HepG2 (cell line): ENCODE results near the gene GALNT10. TPM values are rescaled to one million over a fixed set of nuclear protein-coding genes. Genes with fewer than 3 reads are reported as not detected.

Experiments
- ATAC-seq: fragments of 200-7000 bp; cut with Tn5 transposase; 3 replicates; pipeline ENCODE4 v1.9.1; 2020; ENCODE audit warnings: mild to moderate bottlenecking, moderate library complexity
- BruUV-seq: library from RNA; stranded (reverse); fragments of 400-500 nt; replicated peaks from 2 replicates; lab custom pipeline; 2021; lab: Mats Ljungman, UMichigan
- CTCF ChIA-PET: fragments of 300-600 bp; formaldehyde crosslinking; extraction: SDS; loops from one replicate; lab custom pipeline; 2021; ENCODE audit warnings: low total read pairs, inconsistent platforms, low intra/inter-chr PET ratio; lab: Yijun Ruan, JAX
- POLR2A ChIA-PET: fragments of 350-600 bp; sonication (Branson Sonifier 250); formaldehyde crosslinking; loops from one replicate; lab custom pipeline; 2020; ENCODE audit warnings: antibody characterized with exemption, inconsistent platforms; lab: Yijun Ruan, JAX
- DNase-seq: peaks from one replicate; pipeline ENCODE4 v3.0.0-alpha.2; 2015; ENCODE audit warnings: low spot score
- FAIRE-seq: peaks from 3 replicates; lab custom pipeline; 2011; peaks lifted over from hg19 to GRCh38; lab: Jason Lieb, UNC
- H2AFZ ChIP-seq: one replicate; pipeline ENCODE4 v1.6.1; 2011; ENCODE audit warnings: low read length, inconsistent platforms
- H3K27ac ChIP-seq: fragments of 300-600 bp; 3 replicates; pipeline ENCODE4 v1.8.0; 2011; ENCODE audit warnings: mixed run types, mild to moderate bottlenecking, mixed read lengths, low read length, inconsistent platforms; ENCODE audit not compliant: insufficient read depth; ENCODE audit errors: extremely low read length
- H3K27me3 ChIP-seq, 2 experiments: fragments of 200-600 bp in 1 of 2; 2 replicates in 1 of 2; 3 replicates in 1 of 2; pipeline versions ENCODE4 v1.6.0 to v1.8.0; 2011; ENCODE audit warnings: low read length in 2 of 2, mild to moderate bottlenecking in 2 of 2, moderate library complexity in 2 of 2, inconsistent platforms in 1 of 2; ENCODE audit not compliant: insufficient read depth in 2 of 2, control insufficient read depth in 1 of 2
- H3K36me3 ChIP-seq, 2 experiments: fragments of 200-600 bp in 1 of 2; replicated peaks in 1 of 2; 2 replicates in 1 of 2; 3 replicates in 1 of 2; pipeline versions ENCODE4 v1.5.1 to v1.8.0; 2011; ENCODE audit warnings: low read length in 2 of 2, inconsistent platforms in 1 of 2; ENCODE audit not compliant: insufficient read depth in 2 of 2, control insufficient read depth in 1 of 2
- H3K4me1 ChIP-seq: 2 replicates; pipeline ENCODE4 v1.5.1; 2012; ENCODE audit warnings: low read length, inconsistent platforms; ENCODE audit not compliant: insufficient read depth
- H3K4me2 ChIP-seq: 2 replicates; pipeline ENCODE4 v1.6.0; 2011; ENCODE audit warnings: low read depth, low read length, inconsistent platforms
- H3K4me3 ChIP-seq, 3 experiments: fragments of 200-600 bp in 1 of 3; sonication (generic), shearing (Covaris generic) in 1 of 3; replicated peaks in 1 of 3; 2 replicates each; pipeline ENCODE4 v1.5.1; 2011 to 2016; ENCODE audit warnings: low read length in 3 of 3, inconsistent platforms in 2 of 3, low read depth in 2 of 3, mild to moderate bottlenecking in 2 of 3, control low read depth in 1 of 3, mixed read lengths in 1 of 3; ENCODE audit not compliant: insufficient read depth in 1 of 3
- H3K79me2 ChIP-seq: one replicate; pipeline ENCODE4 v1.6.1; 2011; ENCODE audit warnings: low read length, inconsistent platforms; ENCODE audit not compliant: insufficient read depth
- H3K9ac ChIP-seq: 2 replicates; pipeline ENCODE4 v1.6.0; 2011; ENCODE audit warnings: mild to moderate bottlenecking, low read depth, low read length, inconsistent platforms; ENCODE audit not compliant: insufficient read depth
- H3K9me3 ChIP-seq: 2 replicates; pipeline ENCODE4 v1.5.1; 2012; ENCODE audit warnings: mild to moderate bottlenecking, low read length
- H4K20me1 ChIP-seq: 2 replicates; pipeline ENCODE4 v1.6.0; 2011; ENCODE audit warnings: inconsistent platforms, mild to moderate bottlenecking, low read length, moderate library complexity; ENCODE audit not compliant: insufficient read depth
- HOXA7 ChIP-seq: sonication (generic); formaldehyde crosslinking; IDR thresholded peaks from 2 replicates; pipeline ENCODE4 v1.8.1; 2022; ENCODE audit warnings: mild to moderate bottlenecking, missing genetic modification reagents, moderate library complexity
- NCOR1 ChIP-seq: fragments of 200-600 bp; sonication (generic); IDR thresholded peaks from 2 replicates; pipeline ENCODE4 v1.7.0; 2017; ENCODE audit warnings: antibody characterized with exemption, low read length, borderline replicate concordance
- PHF21A ChIP-seq: sonication (generic); formaldehyde crosslinking; IDR thresholded peaks from 2 replicates; pipeline ENCODE4 v1.5.0; 2020; ENCODE audit warnings: mild to moderate bottlenecking, missing genetic modification reagents
- PLRG1 ChIP-seq: fragments of 450-650 bp; conservative IDR thresholded peaks from 2 replicates; pipeline ENCODE4 v1.6.1; 2016
- RXRA ChIP-seq: sonication (generic); formaldehyde crosslinking; IDR thresholded peaks from 2 replicates; pipeline ENCODE4 v1.5.1; 2020; ENCODE audit warnings: missing genetic modification reagents
- SIN3A ChIP-seq: IDR thresholded peaks from 2 replicates; pipeline ENCODE4 v1.6.1; 2011; ENCODE audit warnings: low read depth, mild to moderate bottlenecking, control low read depth, low read length, borderline replicate concordance
- SKI ChIP-seq: fragments of 450-650 bp; IDR thresholded peaks from one replicate; pipeline ENCODE4 v1.6.1; 2018; ENCODE audit warnings: mild to moderate bottlenecking; ENCODE audit not compliant: partially characterized antibody
- U2AF1 ChIP-seq: fragments of 200-400 bp; formaldehyde crosslinking; optimal IDR thresholded peaks from 2 replicates; pipeline ENCODE3; 2017; ENCODE audit warnings: mild to moderate bottlenecking, low read depth, low read length
- YEATS2 ChIP-seq: sonication (generic); formaldehyde crosslinking; IDR thresholded peaks from 2 replicates; pipeline ENCODE4 v1.4.0; 2020; ENCODE audit warnings: missing genetic modification reagents, borderline replicate concordance
- ZNF234 ChIP-seq: sonication (generic); formaldehyde crosslinking; conservative IDR thresholded peaks from 2 replicates; pipeline ENCODE4 v1.5.1; 2020; ENCODE audit warnings: mild to moderate bottlenecking, missing genetic modification reagents
- ZNF749 ChIP-seq: sonication (generic); formaldehyde crosslinking; IDR thresholded peaks from 2 replicates; pipeline ENCODE4 v1.8.0; 2022; ENCODE audit warnings: mild to moderate bottlenecking, missing genetic modification reagents, moderate library complexity, borderline replicate concordance
- ZNF792 ChIP-seq: IDR thresholded peaks from 2 replicates; pipeline ENCODE4 v1.6.1; 2016
- WGBS: methylation state at CpG from one replicate; pipeline ENCODE4 v1.1.6; 2017; ENCODE audit warnings: low lambda C conversion rate; 5-methylcytosine and 5-hydroxymethylcytosine counted together
- in situ Hi-C: cut with HindIII; loops from 2 replicates; pipeline ENCODE4 v1.10.0; 2017; ENCODE audit warnings: low pct_unique_long_range_greater_than_20kb; ENCODE audit not compliant: extremely low pct_ligation_motif_present
- intact Hi-C: fragments of 100-400 bp; cut with micrococcal nuclease; formaldehyde crosslinking; loops from one replicate; pipeline ENCODE4 v1.10.0; 2022; ENCODE audit not compliant: unreplicated experiment
- polyA plus RNA-seq, 8 experiments: library from polyadenylated mRNA; depleted of rRNA in 3 of 8; stranded (reverse) in 7 of 8; unstranded in 1 of 8; fragments of >200 nt; fragmentation: Illumina TruSeq in 4 of 8; extraction: Trizol in 4 of 8; gene quantifications; 2 replicates each; pipeline versions ENCODE4 v1.2.1 to v1.2.3, GENCODE V29; 2011 to 2016; ENCODE audit warnings: low read depth in 4 of 8, missing spikeins in 1 of 8, mixed read lengths in 1 of 8; ENCODE audit not compliant: insufficient read depth in 1 of 8
- total RNA-seq, 5 experiments: library from RNA; depleted of rRNA; stranded (reverse); fragments of >200 nt; fragmentation: Illumina TruSeq; extraction: Trizol; gene quantifications; 2 replicates each; pipeline ENCODE4 v1.2.3, GENCODE V29; 2016; ENCODE audit warnings: low read depth in 1 of 5
- TF ChIP-seq, protein P1 (sequence below): sonication (generic); formaldehyde crosslinking; IDR thresholded peaks from 2 replicates; pipeline ENCODE4 v1.4.0; 2020; ENCODE audit warnings: missing genetic modification reagents
- TF ChIP-seq, protein P2 (sequence below): sonication (generic); formaldehyde crosslinking; IDR thresholded peaks from 2 replicates; pipeline ENCODE4 v1.4.0; 2020; ENCODE audit warnings: mild to moderate bottlenecking, missing genetic modification reagents
- TF ChIP-seq, protein P3 (sequence below): sonication (generic); formaldehyde crosslinking; IDR thresholded peaks from 2 replicates; pipeline ENCODE4 v1.8.1; 2022; ENCODE audit warnings: mild to moderate bottlenecking, missing genetic modification reagents

The GALNT10 gene
- total and polyA plus RNA-seq, 2 of the 13 experiments (the other 11 are each of a cell fraction or from before 2014, with no cell fraction given), result 8.1 to 11.2 TPM

DNA sequence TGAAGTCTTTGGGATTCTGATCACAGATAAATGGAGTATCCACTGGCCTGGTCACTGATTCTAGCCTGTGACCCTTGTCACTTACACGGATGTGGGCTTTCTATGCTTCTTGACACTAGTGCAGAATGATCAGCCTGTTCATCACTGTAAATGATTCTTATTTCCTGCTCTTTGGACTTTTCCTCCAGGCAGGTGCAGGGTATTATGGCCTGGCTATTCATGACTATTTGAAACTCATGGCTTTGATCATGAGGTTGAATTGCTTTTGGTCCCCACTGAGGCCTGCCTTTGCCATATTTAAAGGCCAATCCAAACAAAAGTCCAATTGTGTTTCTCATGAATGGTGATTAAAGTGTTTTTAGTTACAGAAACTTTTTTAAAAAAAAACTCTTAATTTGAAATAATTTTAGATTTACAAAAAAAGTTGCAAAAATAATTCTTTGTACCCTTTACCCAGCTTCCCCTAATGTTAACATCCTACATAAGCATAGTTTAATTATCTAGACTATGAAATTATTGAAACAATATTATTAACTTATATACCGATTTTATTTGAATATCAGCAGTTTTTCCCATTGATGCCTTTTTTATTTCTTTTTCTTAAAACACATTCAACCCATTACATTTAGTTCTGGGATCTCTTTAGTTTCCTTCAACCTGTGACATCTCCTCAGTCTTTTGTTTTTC lies 68.1 kb downstream of the GALNT10 start (continued):
- TF ChIP-seq NCOR1, result peak; percentile 29; the same call in 1 of the 2 replicates

DNA sequence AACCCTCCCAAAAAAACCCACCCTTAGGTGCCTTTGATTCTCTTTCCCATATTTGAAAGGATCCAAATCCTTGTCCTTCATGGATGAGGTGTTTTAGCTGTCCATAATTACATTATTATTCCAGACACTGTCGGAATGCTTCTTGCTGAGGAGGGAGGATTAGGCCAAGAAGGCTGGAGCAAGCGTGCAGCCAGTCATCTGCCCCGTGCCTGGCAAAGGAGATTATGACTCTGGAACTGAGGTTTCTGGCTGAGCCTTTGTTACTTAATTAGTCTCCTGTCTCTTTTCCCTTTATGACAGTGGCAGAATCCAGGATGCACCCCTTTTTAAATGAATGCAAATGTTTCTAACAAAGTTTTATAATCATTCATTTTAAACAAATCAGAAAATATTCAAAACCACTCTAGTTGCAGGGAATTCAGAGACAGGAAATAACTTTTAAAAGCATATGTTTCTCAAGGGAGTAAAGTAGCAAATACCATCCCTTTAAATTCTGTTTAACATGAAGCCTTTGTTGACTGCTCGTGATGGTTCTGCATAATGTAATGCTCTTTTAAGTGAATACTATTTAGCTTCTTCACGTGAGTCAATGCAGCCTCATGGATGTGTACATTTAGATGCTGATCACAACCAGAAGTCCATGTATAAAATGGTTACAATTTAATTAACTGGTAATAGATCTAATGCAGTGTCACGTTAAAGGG lies 69.8 kb downstream of the GALNT10 start:
- intact Hi-C loops (no loop called here), in situ Hi-C loops (no loop called here)
- no peak overlapping the region for H3K4me2 ChIP-seq
- no peak overlapping the region for H2AFZ ChIP-seq
- no peak overlapping the region for H3K4me3 ChIP-seq
- no peaks in the 10 kb centered on the region for H3K79me2 ChIP-seq
- H4K20me1 ChIP-seq, result no peaks in the 10 kb centered on the region
- no peaks in the 10 kb centered on the region for H3K9me3 ChIP-seq
- no peak overlapping the region for H3K27ac ChIP-seq
- no peaks in the 10 kb centered on the region for H3K27me3 ChIP-seq
- WGBS, result 92% methylated on average over 6 of the region's 6 CpGs
- peaks cover 22% of the 10 kb centered on the region for H3K4me1 ChIP-seq
- H3K36me3 ChIP-seq, result no peaks in the 10 kb centered on the region
- ChIA-PET POLR2A (no interaction called here), CTCF (no interaction called here)
- BruUV-seq, result no TSS peak
- DNase-seq (no peak), FAIRE-seq (no peak), ATAC-seq (no peak)
- TF ChIP-seq HOXA7 (CRISPR knock-in tag), result no peak
- TF ChIP-seq PLRG1, result no peak
- TF ChIP-seq PHF21A (CRISPR knock-in tag), result no peak
- TF ChIP-seq ZNF792 (CRISPR knock-in tag), result no peak
- no peak for TF ChIP-seq SKI
- TF ChIP-seq, protein P1, sequence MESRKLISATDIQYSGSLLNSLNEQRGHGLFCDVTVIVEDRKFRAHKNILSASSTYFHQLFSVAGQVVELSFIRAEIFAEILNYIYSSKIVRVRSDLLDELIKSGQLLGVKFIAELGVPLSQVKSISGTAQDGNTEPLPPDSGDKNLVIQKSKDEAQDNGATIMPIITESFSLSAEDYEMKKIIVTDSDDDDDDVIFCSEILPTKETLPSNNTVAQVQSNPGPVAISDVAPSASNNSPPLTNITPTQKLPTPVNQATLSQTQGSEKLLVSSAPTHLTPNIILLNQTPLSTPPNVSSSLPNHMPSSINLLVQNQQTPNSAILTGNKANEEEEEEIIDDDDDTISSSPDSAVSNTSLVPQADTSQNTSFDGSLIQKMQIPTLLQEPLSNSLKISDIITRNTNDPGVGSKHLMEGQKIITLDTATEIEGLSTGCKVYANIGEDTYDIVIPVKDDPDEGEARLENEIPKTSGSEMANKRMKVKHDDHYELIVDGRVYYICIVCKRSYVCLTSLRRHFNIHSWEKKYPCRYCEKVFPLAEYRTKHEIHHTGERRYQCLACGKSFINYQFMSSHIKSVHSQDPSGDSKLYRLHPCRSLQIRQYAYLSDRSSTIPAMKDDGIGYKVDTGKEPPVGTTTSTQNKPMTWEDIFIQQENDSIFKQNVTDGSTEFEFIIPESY, result no peak
- no peak for TF ChIP-seq YEATS2
- no peak for TF ChIP-seq U2AF1
- TF ChIP-seq RXRA (CRISPR knock-in tag), result no peak
- TF ChIP-seq, protein P2, sequence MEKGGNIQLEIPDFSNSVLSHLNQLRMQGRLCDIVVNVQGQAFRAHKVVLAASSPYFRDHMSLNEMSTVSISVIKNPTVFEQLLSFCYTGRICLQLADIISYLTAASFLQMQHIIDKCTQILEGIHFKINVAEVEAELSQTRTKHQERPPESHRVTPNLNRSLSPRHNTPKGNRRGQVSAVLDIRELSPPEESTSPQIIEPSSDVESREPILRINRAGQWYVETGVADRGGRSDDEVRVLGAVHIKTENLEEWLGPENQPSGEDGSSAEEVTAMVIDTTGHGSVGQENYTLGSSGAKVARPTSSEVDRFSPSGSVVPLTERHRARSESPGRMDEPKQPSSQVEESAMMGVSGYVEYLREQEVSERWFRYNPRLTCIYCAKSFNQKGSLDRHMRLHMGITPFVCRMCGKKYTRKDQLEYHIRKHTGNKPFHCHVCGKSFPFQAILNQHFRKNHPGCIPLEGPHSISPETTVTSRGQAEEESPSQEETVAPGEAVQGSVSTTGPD (CRISPR knock-in tag), result no peak
- TF ChIP-seq, protein P3, sequence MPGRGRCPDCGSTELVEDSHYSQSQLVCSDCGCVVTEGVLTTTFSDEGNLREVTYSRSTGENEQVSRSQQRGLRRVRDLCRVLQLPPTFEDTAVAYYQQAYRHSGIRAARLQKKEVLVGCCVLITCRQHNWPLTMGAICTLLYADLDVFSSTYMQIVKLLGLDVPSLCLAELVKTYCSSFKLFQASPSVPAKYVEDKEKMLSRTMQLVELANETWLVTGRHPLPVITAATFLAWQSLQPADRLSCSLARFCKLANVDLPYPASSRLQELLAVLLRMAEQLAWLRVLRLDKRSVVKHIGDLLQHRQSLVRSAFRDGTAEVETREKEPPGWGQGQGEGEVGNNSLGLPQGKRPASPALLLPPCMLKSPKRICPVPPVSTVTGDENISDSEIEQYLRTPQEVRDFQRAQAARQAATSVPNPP (CRISPR knock-in tag), result no peak
- TF ChIP-seq ZNF749 (CRISPR knock-in tag), result no peak
- TF ChIP-seq SIN3A, result no peak
- TF ChIP-seq ZNF234 (CRISPR knock-in tag), result no peak
- no peak overlapping the region for H3K9ac ChIP-seq
